OCI-LY1 (cell line): ENCODE results near the gene CNTN5.

Experiments used
- EZH2 ChIP-seq: fragments of 200-600 bp; sonication (generic), shearing (Covaris generic); IDR thresholded peaks from 2 replicates; pipeline ENCODE4 v1.8.0; 2017; ENCODE audit warnings: borderline replicate concordance, mixed run types, mild to moderate bottlenecking, antibody characterized with exemption, low read length, moderate library complexity, mixed read lengths
- TF ChIP-seq, protein P1 (sequence below): fragments of 200-600 bp; sonication (generic), shearing (Covaris generic); IDR thresholded peaks from 2 replicates; pipeline ENCODE4 v1.5.1; 2017; ENCODE audit warnings: mild to moderate bottlenecking, antibody characterized with exemption, low read length, moderate library complexity, mixed read lengths

DNA sequence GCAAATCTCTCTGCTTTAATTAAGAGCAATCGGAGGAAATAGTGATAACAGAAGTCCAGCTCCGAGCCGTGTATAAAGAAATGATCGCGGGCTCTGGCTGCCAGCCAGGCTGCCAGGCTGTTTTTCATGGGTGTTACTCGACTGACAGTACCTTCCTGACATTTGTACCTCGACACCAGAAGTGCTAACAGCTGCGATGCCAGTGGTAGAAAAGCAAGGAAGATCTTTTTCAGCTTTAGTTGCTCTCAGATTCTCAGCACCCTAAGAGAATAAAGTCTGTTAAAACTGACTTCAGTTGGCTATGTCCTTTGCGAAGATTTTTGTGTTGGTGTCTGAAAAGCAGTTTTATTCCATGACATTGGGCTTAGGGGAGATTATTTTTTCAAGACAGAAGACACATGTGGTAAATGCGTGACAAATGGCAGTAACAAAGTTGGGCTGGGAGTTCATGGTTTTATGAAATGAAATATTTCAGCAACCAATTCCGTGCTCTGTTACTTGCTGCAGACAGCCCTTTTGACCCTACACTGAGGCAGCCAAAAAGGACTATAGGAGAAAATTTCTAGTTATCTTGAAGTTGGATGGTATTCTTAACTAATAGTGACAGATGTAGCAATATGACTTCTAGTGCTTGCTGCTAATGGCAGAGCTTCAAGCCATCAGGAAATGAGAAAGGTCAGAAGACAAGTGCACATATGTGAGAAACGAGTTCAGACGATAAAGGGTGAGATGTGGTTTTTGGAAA, 296.2 kb downstream of the CNTN5 start:
- TF ChIP-seq, protein P1, sequence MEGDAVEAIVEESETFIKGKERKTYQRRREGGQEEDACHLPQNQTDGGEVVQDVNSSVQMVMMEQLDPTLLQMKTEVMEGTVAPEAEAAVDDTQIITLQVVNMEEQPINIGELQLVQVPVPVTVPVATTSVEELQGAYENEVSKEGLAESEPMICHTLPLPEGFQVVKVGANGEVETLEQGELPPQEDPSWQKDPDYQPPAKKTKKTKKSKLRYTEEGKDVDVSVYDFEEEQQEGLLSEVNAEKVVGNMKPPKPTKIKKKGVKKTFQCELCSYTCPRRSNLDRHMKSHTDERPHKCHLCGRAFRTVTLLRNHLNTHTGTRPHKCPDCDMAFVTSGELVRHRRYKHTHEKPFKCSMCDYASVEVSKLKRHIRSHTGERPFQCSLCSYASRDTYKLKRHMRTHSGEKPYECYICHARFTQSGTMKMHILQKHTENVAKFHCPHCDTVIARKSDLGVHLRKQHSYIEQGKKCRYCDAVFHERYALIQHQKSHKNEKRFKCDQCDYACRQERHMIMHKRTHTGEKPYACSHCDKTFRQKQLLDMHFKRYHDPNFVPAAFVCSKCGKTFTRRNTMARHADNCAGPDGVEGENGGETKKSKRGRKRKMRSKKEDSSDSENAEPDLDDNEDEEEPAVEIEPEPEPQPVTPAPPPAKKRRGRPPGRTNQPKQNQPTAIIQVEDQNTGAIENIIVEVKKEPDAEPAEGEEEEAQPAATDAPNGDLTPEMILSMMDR: no peak
- no peak for TF ChIP-seq EZH2
